ENCODE measurements around the gene NLGN1.

- TF ChIP-seq EZH2 (IDR thresholded peaks at IDR 0.05; ENCODE audit: borderline replicate concordance, low read depth, low read length) (no peak), CEBPB (tag; IDR thresholded peaks at IDR 0.05) (no peak), EP300 (IDR thresholded peaks at IDR 0.05; ENCODE audit: low read length) (no peak), NFRKB (IDR thresholded peaks at IDR 0.05; ENCODE audit: low read depth) (no peak), CBFB (CRISPR knock-in tag; IDR thresholded peaks at IDR 0.05) (no peak), POLR2A (conservative IDR thresholded peaks at IDR 0.05) (no peak), TFAP4 (CRISPR knock-in tag; IDR thresholded peaks at IDR 0.05; ENCODE audit: borderline replicate concordance) (no peak), SIX5 (IDR thresholded peaks at IDR 0.05; ENCODE audit: borderline replicate concordance in 1 of 2, insufficient read depth in 1 of 2, low read depth in 1 of 2, low read length in 2 of 2) (no peak), CTCF (IDR thresholded peaks at IDR 0.05 in 2 of 3, conservative IDR thresholded peaks at IDR 0.05 in 1 of 3; ENCODE audit: insufficient read depth in 2 of 3, low read depth in 1 of 3, low read length in 3 of 3) (no peak), USF1 (CRISPR knock-in tag; IDR thresholded peaks at IDR 0.05) (no peak), ZBTB43 (CRISPR knock-in tag; IDR thresholded peaks at IDR 0.05) (no peak), ZC3H11A (IDR thresholded peaks at IDR 0.05; ENCODE audit: low read depth, low read length) (no peak)
These were observed 218.1 kb downstream of the NLGN1 start for GRCh38 chr3:173615661-173616060.
